Smooth muscle cell (in vitro differentiated cells): Measurements from ENCODE around the gene SYVN1. TPM values are rescaled to one million over a fixed set of nuclear protein-coding genes. Genes with fewer than 3 reads are reported as not detected.
A peak's percentile ranks its signal among the peaks of the same experiment; 100 is the strongest.

Source experiments
- DNase-seq: peaks from one replicate; lab custom pipeline; 2025; ENCODE audit not compliant: unreplicated experiment; lab: John Stamatoyannopoulos, UW
- H2AFZ ChIP-seq: fragments of 200-600 bp; sonication (generic); 2 replicates; pipeline ENCODE4 v1.6.0; 2016; ENCODE audit warnings: antibody characterized with exemption, low read depth, mild to moderate bottlenecking
- H3F3A ChIP-seq: fragments of 200-600 bp; sonication (generic); 2 replicates; pipeline ENCODE4 v1.6.0; 2017; ENCODE audit warnings: antibody characterized with exemption, low read depth
- H3K27ac ChIP-seq: fragments of 200-600 bp; sonication (generic); 2 replicates; pipeline ENCODE4 v1.5.1; 2016; ENCODE audit warnings: low read depth, mild to moderate bottlenecking
- H3K27me3 ChIP-seq: fragments of 200-600 bp; sonication (generic); 2 replicates; pipeline ENCODE4 v1.6.1; 2016; ENCODE audit warnings: low read depth, mild to moderate bottlenecking
- H3K36me3 ChIP-seq: fragments of 200-600 bp; sonication (generic); 2 replicates; pipeline ENCODE4 v1.5.1; 2016; ENCODE audit warnings: low read depth
- H3K4me1 ChIP-seq: fragments of 200-600 bp; sonication (generic); 2 replicates; pipeline ENCODE4 v1.5.1; 2016; ENCODE audit warnings: low read depth
- H3K4me2 ChIP-seq: fragments of 200-600 bp; sonication (generic); 2 replicates; pipeline ENCODE4 v1.6.0; 2016; ENCODE audit warnings: mild to moderate bottlenecking
- H3K4me3 ChIP-seq: fragments of 200-600 bp; sonication (generic); 2 replicates; pipeline ENCODE4 v1.5.1; 2016; ENCODE audit warnings: mild to moderate bottlenecking
- H3K79me2 ChIP-seq: fragments of 200-600 bp; sonication (generic); 2 replicates; pipeline ENCODE4 v1.6.0; 2016; ENCODE audit warnings: low read depth, mild to moderate bottlenecking
- H3K9ac ChIP-seq: fragments of 200-600 bp; sonication (generic); 2 replicates; pipeline ENCODE4 v1.6.0; 2016; ENCODE audit warnings: low read depth
- H3K9me3 ChIP-seq: fragments of 200-600 bp; sonication (generic); replicated peaks from 2 replicates; pipeline ENCODE4 v1.5.1; 2016; ENCODE audit warnings: low read depth
- H4K20me1 ChIP-seq: fragments of 200-600 bp; sonication (generic); 2 replicates; pipeline ENCODE4 v1.6.0; 2016; ENCODE audit warnings: low read depth
- WGBS: methylation state at CpG from one replicate; pipeline ENCODE4 v1.1.7; 2016; ENCODE audit warnings: low lambda C conversion rate; 5-methylcytosine and 5-hydroxymethylcytosine counted together
- polyA plus RNA-seq: library from polyadenylated mRNA; unstranded; fragments of >200 nt; fragmentation: Nextera tagmentation; extraction: Ambion mirVana; gene quantifications from 2 replicates; pipeline ENCODE4 v1.2.1, GENCODE V29; 2016
- total RNA-seq: library from RNA; depleted of rRNA; stranded (reverse); fragments of >200 nt; gene quantifications from 2 replicates; pipeline ENCODE4 v1.2.3, GENCODE V29; 2014
- TF ChIP-seq, protein P1 (sequence below): fragments of 200-600 bp; sonication (generic); IDR thresholded peaks from 2 replicates; pipeline ENCODE4 v1.5.1; 2017; ENCODE audit warnings: borderline replicate concordance, mild to moderate bottlenecking, antibody characterized with exemption; ENCODE audit not compliant: insufficient read depth, poor library complexity, severe bottlenecking

The SYVN1 gene
- total and polyA plus RNA-seq, 2 experiments from 2014 or later = 30.0 to 52.0 TPM

DNA sequence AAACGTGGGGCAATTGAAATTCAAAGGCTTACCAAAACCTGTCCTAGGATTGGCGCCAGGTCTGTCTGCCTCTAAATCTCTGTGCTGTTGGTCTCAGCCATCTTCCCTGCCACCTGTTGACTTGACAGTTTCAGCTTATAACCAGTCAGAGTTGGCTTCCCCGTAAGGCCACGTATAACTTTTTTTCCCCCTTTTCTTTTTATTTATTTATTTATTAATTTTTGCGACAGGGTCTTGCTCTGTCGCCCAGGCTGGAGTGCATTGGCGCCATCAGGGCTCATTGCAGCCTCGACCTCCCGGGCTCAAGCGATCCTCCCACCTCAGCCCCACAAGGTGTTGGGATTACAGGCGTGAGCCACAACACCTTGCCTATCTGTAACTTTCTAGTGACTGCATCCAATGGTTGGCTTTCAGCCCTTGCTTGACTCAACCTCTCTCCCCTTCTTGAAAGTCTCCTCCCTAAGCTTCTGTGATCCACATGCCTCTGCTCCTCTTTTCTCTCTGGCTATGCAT, 1.4 kb upstream of the SYVN1 start:
- TF ChIP-seq, protein P1, sequence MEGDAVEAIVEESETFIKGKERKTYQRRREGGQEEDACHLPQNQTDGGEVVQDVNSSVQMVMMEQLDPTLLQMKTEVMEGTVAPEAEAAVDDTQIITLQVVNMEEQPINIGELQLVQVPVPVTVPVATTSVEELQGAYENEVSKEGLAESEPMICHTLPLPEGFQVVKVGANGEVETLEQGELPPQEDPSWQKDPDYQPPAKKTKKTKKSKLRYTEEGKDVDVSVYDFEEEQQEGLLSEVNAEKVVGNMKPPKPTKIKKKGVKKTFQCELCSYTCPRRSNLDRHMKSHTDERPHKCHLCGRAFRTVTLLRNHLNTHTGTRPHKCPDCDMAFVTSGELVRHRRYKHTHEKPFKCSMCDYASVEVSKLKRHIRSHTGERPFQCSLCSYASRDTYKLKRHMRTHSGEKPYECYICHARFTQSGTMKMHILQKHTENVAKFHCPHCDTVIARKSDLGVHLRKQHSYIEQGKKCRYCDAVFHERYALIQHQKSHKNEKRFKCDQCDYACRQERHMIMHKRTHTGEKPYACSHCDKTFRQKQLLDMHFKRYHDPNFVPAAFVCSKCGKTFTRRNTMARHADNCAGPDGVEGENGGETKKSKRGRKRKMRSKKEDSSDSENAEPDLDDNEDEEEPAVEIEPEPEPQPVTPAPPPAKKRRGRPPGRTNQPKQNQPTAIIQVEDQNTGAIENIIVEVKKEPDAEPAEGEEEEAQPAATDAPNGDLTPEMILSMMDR = no peak
- 66% methylated on average over 11 of the region's 11 CpGs for WGBS
- no peak for DNase-seq

DNA sequence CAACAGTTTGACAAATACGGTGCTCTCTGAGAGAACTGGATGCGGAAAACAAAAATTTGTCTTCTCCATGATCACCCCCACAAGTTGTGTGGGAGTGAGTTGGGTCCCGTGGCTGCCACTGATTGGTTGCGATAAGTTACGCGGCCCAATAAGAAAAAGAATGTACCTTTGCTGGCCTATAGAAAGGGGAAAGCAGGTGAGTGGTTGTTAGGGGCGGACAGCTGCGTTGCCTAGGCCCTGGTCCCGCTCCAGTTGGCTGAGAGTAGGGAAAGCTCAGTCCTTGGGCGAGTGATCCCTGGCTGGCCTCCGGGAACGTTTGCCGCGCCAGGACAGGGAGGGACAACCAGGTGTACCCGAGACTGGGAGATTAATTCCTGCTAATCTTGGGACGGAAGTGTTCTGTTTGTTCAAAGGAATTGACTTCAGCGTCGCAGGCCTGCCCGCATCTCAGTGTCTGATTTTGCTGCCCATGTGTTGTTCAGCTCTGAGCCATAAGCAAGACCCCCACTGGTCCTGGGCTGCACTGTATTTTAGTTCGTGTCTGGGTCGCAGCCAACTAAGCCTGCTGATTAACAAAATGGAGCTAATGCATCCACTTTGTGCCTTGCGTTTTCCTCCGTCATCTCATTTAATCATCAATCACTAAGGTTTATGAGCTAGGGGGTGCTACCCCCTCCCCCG, 773 bp upstream of the SYVN1 start:
- H3K9me3 ChIP-seq = no peaks in the 10 kb centered on the region
- H3K9ac ChIP-seq = peak overlapping the region; percentile 93
- H3K79me2 ChIP-seq = peaks cover 18% of the 10 kb centered on the region
- TF ChIP-seq, protein P1 = no peak
- no peaks in the 10 kb centered on the region for H3F3A ChIP-seq
- DNase-seq = no peak
- H3K4me1 ChIP-seq = peaks cover 5% of the 10 kb centered on the region
- H3K27ac ChIP-seq = peak overlapping the region; percentile 93
- peaks cover 4% of the 10 kb centered on the region for H3K27me3 ChIP-seq
- H2AFZ ChIP-seq = peak overlapping the region; percentile 12
- no peaks in the 10 kb centered on the region for H3K36me3 ChIP-seq
- H3K4me2 ChIP-seq = peak overlapping the region; percentile 83
- peaks cover 26% of the 10 kb centered on the region for H4K20me1 ChIP-seq
- peak overlapping the region; percentile 65 for H3K4me3 ChIP-seq
- 7% methylated on average over 24 of the region's 24 CpGs for WGBS

More for the DNA sequence above, 1.4 kb upstream of the SYVN1 start:
- Histone ChIP-seq H3K79me2 (peaks cover 18% of the 10 kb centered on the region), H3K4me1 (peaks cover 5% of the 10 kb centered on the region), H3K4me3 (peak overlapping the region; percentile 65), H3K9ac (peak overlapping the region; percentile 93), H3K27ac (peak overlapping the region; percentile 93), H3F3A (no peaks in the 10 kb centered on the region), H3K4me2 (peak overlapping the region; percentile 83), H3K9me3 (no peaks in the 10 kb centered on the region), H3K36me3 (no peaks in the 10 kb centered on the region), H3K27me3 (peaks cover 10% of the 10 kb centered on the region), H2AFZ (no peak overlapping the region), H4K20me1 (peaks cover 26% of the 10 kb centered on the region)

DNA sequence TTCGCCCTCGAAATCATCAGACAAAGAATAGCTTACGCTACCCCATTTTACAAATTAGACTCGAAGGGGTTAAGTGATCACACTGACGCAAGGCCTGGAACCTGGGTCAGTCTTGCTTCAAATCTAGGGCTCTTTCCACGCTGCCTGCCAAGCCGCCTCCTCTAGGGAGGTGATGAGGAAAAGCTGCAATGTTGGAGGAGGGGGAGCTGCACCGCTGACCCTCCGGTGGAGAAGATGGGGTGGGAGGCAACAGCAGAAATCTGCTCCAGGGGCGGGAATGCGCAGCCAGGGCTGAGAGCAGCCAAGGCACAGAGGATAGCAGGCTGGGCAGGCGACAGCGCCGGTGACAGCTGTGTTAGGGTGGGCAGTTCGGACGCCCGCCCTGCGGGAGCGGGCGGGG, 595 bp downstream of the SYVN1 start:
- DNase-seq = no peak
- H3K27ac ChIP-seq = peak overlapping the region; percentile 93
- no peaks in the 10 kb centered on the region for H3K36me3 ChIP-seq
- no peak overlapping the region for H2AFZ ChIP-seq
- WGBS = 4% methylated on average over 20 of the region's 20 CpGs
- peaks cover 30% of the 10 kb centered on the region for H4K20me1 ChIP-seq
- peak overlapping the region; percentile 65 for H3K4me3 ChIP-seq
- TF ChIP-seq, protein P1 = no peak
- H3K79me2 ChIP-seq = peaks cover 18% of the 10 kb centered on the region
- peak overlapping the region; percentile 83 for H3K4me2 ChIP-seq
- H3K9ac ChIP-seq = peak overlapping the region; percentile 93
- H3F3A ChIP-seq = peaks cover 7% of the 10 kb centered on the region
- H3K27me3 ChIP-seq = no peaks in the 10 kb centered on the region
- H3K4me1 ChIP-seq = peaks cover 5% of the 10 kb centered on the region
- H3K9me3 ChIP-seq = no peaks in the 10 kb centered on the region
